ENCODE data around the gene ISL1.

Gene ISL1

GRCh38 chr5:51392689-51393199 lies 9.5 kb downstream of the ISL1 start:
- H3K36me3 ChIP-seq (replicated peaks in 1 of 2; ENCODE audit: control insufficient read depth in 2 of 2, insufficient read depth in 2 of 2, low read length in 2 of 2): no peaks in the 10 kb centered on the region
- H3K4me2 ChIP-seq (ENCODE audit: insufficient read depth, low read length, poor library complexity, severe bottlenecking): no peak overlapping the region
- H3K14ac ChIP-seq (ENCODE audit: low read length): no peak overlapping the region
- H3K23ac ChIP-seq (ENCODE audit: low read depth, low read length, poor library complexity): no peak overlapping the region
- no CpG with 5 or more reads among the region's 3 CpGs for WGBS, 2 donors (ENCODE audit: extremely low coverage in 2 of 2, insufficient read length in 2 of 2, insufficient replicate concordance in 1 of 2)
- no peak overlapping the region for H2BK12ac ChIP-seq (ENCODE audit: low read length)
- H3K9me3 ChIP-seq (replicated peaks in 1 of 2; ENCODE audit: control insufficient read depth in 2 of 2, insufficient read depth in 1 of 2, low read depth in 1 of 2, low read length in 2 of 2): no peaks in the 10 kb centered on the region
- H3K27me3 ChIP-seq (ENCODE audit: control insufficient read depth in 3 of 3, insufficient read depth in 3 of 3, low read depth in 1 of 3, low read length in 3 of 3): peaks cover 27 to 100% (median 82%) of the 10 kb centered on the region in 3 experiments
- no peak overlapping the region for H2BK15ac ChIP-seq (ENCODE audit: low read length)
- no peak for DNase-seq (ENCODE audit: low spot score)
- H3K79me1 ChIP-seq (ENCODE audit: low read depth, low read length): no peaks in the 10 kb centered on the region
- H3K4me1 ChIP-seq (ENCODE audit: control insufficient read depth in 2 of 2, insufficient read depth in 1 of 2, low read depth in 1 of 2, low read length in 2 of 2): peaks cover 0 to 7% of the 10 kb centered on the region in 2 donors
- H2BK5ac ChIP-seq (ENCODE audit: low read length): no peak overlapping the region
- H2AFZ ChIP-seq (ENCODE audit: low read length): no peak overlapping the region
- H3K4ac ChIP-seq (ENCODE audit: low read length): no peak overlapping the region
- H3K18ac ChIP-seq (ENCODE audit: low read length): no peak overlapping the region
- H3K4me3 ChIP-seq (ENCODE audit: low read length in 2 of 2): no peak overlapping the region
- no peak overlapping the region for H3K9ac ChIP-seq (ENCODE audit: low read depth, low read length, poor library complexity)
- no peak overlapping the region for H4K91ac ChIP-seq (ENCODE audit: low read depth, low read length, poor library complexity)
- no peak overlapping the region for H4K8ac ChIP-seq (ENCODE audit: low read depth, low read length)
- no peak overlapping the region for H2BK120ac ChIP-seq (ENCODE audit: low read depth, low read length)
- H2AK5ac ChIP-seq (ENCODE audit: low read depth, low read length): no peak overlapping the region
- H3K27ac ChIP-seq (replicated peaks; ENCODE audit: low read length): no peak overlapping the region

- Histone ChIP-seq H3K27ac (replicated peaks; ENCODE audit: low read length) (no peak overlapping the region), H2AFZ (ENCODE audit: low read length) (no peak overlapping the region), H3K9ac (ENCODE audit: low read depth, low read length, poor library complexity) (no peak overlapping the region), H3K4me3 (ENCODE audit: low read length in 2 of 2) (no peak overlapping the region), H3K14ac (ENCODE audit: low read length) (no peak overlapping the region), H3K9me3 (replicated peaks in 1 of 2; ENCODE audit: control insufficient read depth in 2 of 2, insufficient read depth in 1 of 2, low read depth in 1 of 2, low read length in 2 of 2) (no peaks in the 10 kb centered on the region), H4K8ac (ENCODE audit: low read depth, low read length) (no peak overlapping the region), H2AK5ac (ENCODE audit: low read depth, low read length) (no peak overlapping the region), H2BK5ac (ENCODE audit: low read length) (no peak overlapping the region), H3K36me3 (replicated peaks in 1 of 2; ENCODE audit: control insufficient read depth in 2 of 2, insufficient read depth in 2 of 2, low read length in 2 of 2) (no peaks in the 10 kb centered on the region), H3K23ac (ENCODE audit: low read depth, low read length, poor library complexity) (no peak overlapping the region), H3K79me1 (ENCODE audit: low read depth, low read length) (no peaks in the 10 kb centered on the region), H4K91ac (ENCODE audit: low read depth, low read length, poor library complexity) (no peak overlapping the region), H3K4me1 (ENCODE audit: control insufficient read depth in 2 of 2, insufficient read depth in 1 of 2, low read depth in 1 of 2, low read length in 2 of 2) (peaks cover 0 to 10% of the 10 kb centered on the region in 2 donors), H2BK120ac (ENCODE audit: low read depth, low read length) (no peak overlapping the region), H3K4me2 (ENCODE audit: insufficient read depth, low read length, poor library complexity, severe bottlenecking) (no peak overlapping the region), H3K27me3 (ENCODE audit: control insufficient read depth in 3 of 3, insufficient read depth in 3 of 3, low read depth in 1 of 3, low read length in 3 of 3) (peaks cover 27 to 100% (median 82%) of the 10 kb centered on the region in 3 experiments), H3K4ac (ENCODE audit: low read length) (no peak overlapping the region), H2BK15ac (ENCODE audit: low read length) (no peak overlapping the region), H3K18ac (ENCODE audit: low read length) (no peak overlapping the region), H2BK12ac (ENCODE audit: low read length) (no peak overlapping the region)
- no CpG with 5 or more reads among the region's 2 CpGs for WGBS, 2 donors (ENCODE audit: extremely low coverage in 2 of 2, insufficient read length in 2 of 2, insufficient replicate concordance in 1 of 2)
- DNase-seq (ENCODE audit: low spot score): no peak
These were observed 11.4 kb downstream of the ISL1 start for GRCh38 chr5:51394609-51395008.

GRCh38 chr5:51395245-51395644 lies 12.0 kb downstream of the ISL1 start:
- H3K36me3 ChIP-seq (replicated peaks in 1 of 2; ENCODE audit: control insufficient read depth in 2 of 2, insufficient read depth in 2 of 2, low read length in 2 of 2): no peaks in the 10 kb centered on the region
- H3K4me2 ChIP-seq (ENCODE audit: insufficient read depth, low read length, poor library complexity, severe bottlenecking): no peak overlapping the region
- H3K18ac ChIP-seq (ENCODE audit: low read length): no peak overlapping the region
- H2BK120ac ChIP-seq (ENCODE audit: low read depth, low read length): no peak overlapping the region
- H2BK12ac ChIP-seq (ENCODE audit: low read length): no peak overlapping the region
- H3K27me3 ChIP-seq (ENCODE audit: control insufficient read depth in 3 of 3, insufficient read depth in 3 of 3, low read depth in 1 of 3, low read length in 3 of 3): peaks cover 21 to 100% (median 82%) of the 10 kb centered on the region in 3 experiments
- H3K14ac ChIP-seq (ENCODE audit: low read length): no peak overlapping the region
- H3K9me3 ChIP-seq (replicated peaks in 1 of 2; ENCODE audit: control insufficient read depth in 2 of 2, insufficient read depth in 1 of 2, low read depth in 1 of 2, low read length in 2 of 2): no peaks in the 10 kb centered on the region
- H3K4ac ChIP-seq (ENCODE audit: low read length): no peak overlapping the region
- no peak for DNase-seq (ENCODE audit: low spot score)
- H4K91ac ChIP-seq (ENCODE audit: low read depth, low read length, poor library complexity): no peak overlapping the region
- no peak overlapping the region for H2BK15ac ChIP-seq (ENCODE audit: low read length)
- H3K4me1 ChIP-seq (ENCODE audit: control insufficient read depth in 2 of 2, insufficient read depth in 1 of 2, low read depth in 1 of 2, low read length in 2 of 2): peaks cover 0 to 8% of the 10 kb centered on the region in 2 donors
- H3K9ac ChIP-seq (ENCODE audit: low read depth, low read length, poor library complexity): no peak overlapping the region
- no peak overlapping the region for H4K8ac ChIP-seq (ENCODE audit: low read depth, low read length)
- H2BK5ac ChIP-seq (ENCODE audit: low read length): no peak overlapping the region
- H2AFZ ChIP-seq (ENCODE audit: low read length): no peak overlapping the region
- H3K4me3 ChIP-seq (ENCODE audit: low read length in 2 of 2): no peak overlapping the region
- no peaks in the 10 kb centered on the region for H3K79me1 ChIP-seq (ENCODE audit: low read depth, low read length)
- H2AK5ac ChIP-seq (ENCODE audit: low read depth, low read length): no peak overlapping the region
- no peak overlapping the region for H3K23ac ChIP-seq (ENCODE audit: low read depth, low read length, poor library complexity)
- no peak overlapping the region for H3K27ac ChIP-seq (replicated peaks; ENCODE audit: low read length)
- WGBS, 2 donors (ENCODE audit: extremely low coverage in 2 of 2, insufficient read length in 2 of 2, insufficient replicate concordance in 1 of 2): no CpG with 5 or more reads among the region's 6 CpGs

- Histone ChIP-seq H2AFZ (ENCODE audit: low read length) (no peak overlapping the region), H3K9ac (ENCODE audit: low read depth, low read length, poor library complexity) (no peak overlapping the region), H3K36me3 (replicated peaks in 1 of 2; ENCODE audit: control insufficient read depth in 2 of 2, insufficient read depth in 2 of 2, low read length in 2 of 2) (no peaks in the 10 kb centered on the region), H3K27ac (replicated peaks; ENCODE audit: low read length) (no peak overlapping the region), H3K4me3 (ENCODE audit: low read length in 2 of 2) (no peak overlapping the region), H2BK12ac (ENCODE audit: low read length) (no peak overlapping the region), H2AK5ac (ENCODE audit: low read depth, low read length) (no peak overlapping the region), H3K9me3 (replicated peaks in 1 of 2; ENCODE audit: control insufficient read depth in 2 of 2, insufficient read depth in 1 of 2, low read depth in 1 of 2, low read length in 2 of 2) (no peaks in the 10 kb centered on the region), H3K4me1 (ENCODE audit: control insufficient read depth in 2 of 2, insufficient read depth in 1 of 2, low read depth in 1 of 2, low read length in 2 of 2) (peaks cover 0 to 7% of the 10 kb centered on the region in 2 donors), H3K23ac (ENCODE audit: low read depth, low read length, poor library complexity) (no peak overlapping the region), H3K4me2 (ENCODE audit: insufficient read depth, low read length, poor library complexity, severe bottlenecking) (no peak overlapping the region), H3K18ac (ENCODE audit: low read length) (no peak overlapping the region), H3K27me3 (ENCODE audit: control insufficient read depth in 3 of 3, insufficient read depth in 3 of 3, low read depth in 1 of 3, low read length in 3 of 3) (peaks cover 20 to 99% (median 78%) of the 10 kb centered on the region in 3 experiments), H3K4ac (ENCODE audit: low read length) (no peak overlapping the region), H2BK120ac (ENCODE audit: low read depth, low read length) (no peak overlapping the region), H2BK5ac (ENCODE audit: low read length) (no peak overlapping the region), H4K91ac (ENCODE audit: low read depth, low read length, poor library complexity) (no peak overlapping the region), H3K14ac (ENCODE audit: low read length) (no peak overlapping the region), H2BK15ac (ENCODE audit: low read length) (no peak overlapping the region), H4K8ac (ENCODE audit: low read depth, low read length) (no peak overlapping the region), H3K79me1 (ENCODE audit: low read depth, low read length) (no peaks in the 10 kb centered on the region)
- no CpG with 5 or more reads among the region's 10 CpGs for WGBS, 2 donors (ENCODE audit: extremely low coverage in 2 of 2, insufficient read length in 2 of 2, insufficient replicate concordance in 1 of 2)
- DNase-seq (ENCODE audit: low spot score): no peak
These were observed 12.6 kb downstream of the ISL1 start for GRCh38 chr5:51395666-51396356.
